ENCODE data around the gene FADS1.
A peak's percentile ranks its signal among the peaks of the same experiment; 100 is the strongest.

- TF ChIP-seq CTCF (IDR thresholded peaks at IDR 0.05) (peak in 3 of 12 donors; percentile 21 to 34 (median 26)), POLR2A (IDR thresholded peaks at IDR 0.05) (no peak)
These were observed 25.0 kb downstream of the FADS1 start for GRCh38 chr11:61791737-61792309.
